ENCODE data around the gene CT47C1.

DNA sequence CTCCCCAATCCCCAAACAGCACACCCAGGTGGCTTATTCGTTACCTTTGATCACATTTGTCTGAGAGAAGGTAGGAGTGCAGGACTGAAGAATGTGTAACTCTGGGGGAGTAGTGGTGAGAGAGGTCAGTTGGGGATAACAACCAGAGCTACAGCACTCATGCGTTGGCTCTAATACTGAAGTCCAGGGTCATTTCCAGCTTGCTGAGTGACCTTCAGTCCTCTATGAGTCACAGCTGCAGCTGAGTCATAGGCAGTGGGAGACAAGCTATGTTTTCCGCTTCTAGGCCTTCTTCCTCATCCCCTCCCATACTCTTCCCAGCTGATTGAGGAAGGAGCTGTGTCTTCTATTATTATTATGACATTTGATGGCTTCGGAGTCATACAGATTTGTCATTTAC is 31.6 kb upstream of the CT47C1 start:
- TF ChIP-seq EP300 (IDR thresholded peaks at IDR 0.05) (no peak), POLR2A (IDR thresholded peaks at IDR 0.05) (no peak)
- TF ChIP-seq, protein P1, sequence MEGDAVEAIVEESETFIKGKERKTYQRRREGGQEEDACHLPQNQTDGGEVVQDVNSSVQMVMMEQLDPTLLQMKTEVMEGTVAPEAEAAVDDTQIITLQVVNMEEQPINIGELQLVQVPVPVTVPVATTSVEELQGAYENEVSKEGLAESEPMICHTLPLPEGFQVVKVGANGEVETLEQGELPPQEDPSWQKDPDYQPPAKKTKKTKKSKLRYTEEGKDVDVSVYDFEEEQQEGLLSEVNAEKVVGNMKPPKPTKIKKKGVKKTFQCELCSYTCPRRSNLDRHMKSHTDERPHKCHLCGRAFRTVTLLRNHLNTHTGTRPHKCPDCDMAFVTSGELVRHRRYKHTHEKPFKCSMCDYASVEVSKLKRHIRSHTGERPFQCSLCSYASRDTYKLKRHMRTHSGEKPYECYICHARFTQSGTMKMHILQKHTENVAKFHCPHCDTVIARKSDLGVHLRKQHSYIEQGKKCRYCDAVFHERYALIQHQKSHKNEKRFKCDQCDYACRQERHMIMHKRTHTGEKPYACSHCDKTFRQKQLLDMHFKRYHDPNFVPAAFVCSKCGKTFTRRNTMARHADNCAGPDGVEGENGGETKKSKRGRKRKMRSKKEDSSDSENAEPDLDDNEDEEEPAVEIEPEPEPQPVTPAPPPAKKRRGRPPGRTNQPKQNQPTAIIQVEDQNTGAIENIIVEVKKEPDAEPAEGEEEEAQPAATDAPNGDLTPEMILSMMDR (IDR thresholded peaks at IDR 0.05): no peak

Data from gastroesophageal sphincter (tissue), 3 donors.